ENCODE results near the gene NFIB. TPM values are rescaled to one million over a fixed set of nuclear protein-coding genes. Genes with fewer than 3 reads are reported as not detected.

The NFIB gene
- total RNA-seq, 2 experiments from 2014 or later = not detected

DNA sequence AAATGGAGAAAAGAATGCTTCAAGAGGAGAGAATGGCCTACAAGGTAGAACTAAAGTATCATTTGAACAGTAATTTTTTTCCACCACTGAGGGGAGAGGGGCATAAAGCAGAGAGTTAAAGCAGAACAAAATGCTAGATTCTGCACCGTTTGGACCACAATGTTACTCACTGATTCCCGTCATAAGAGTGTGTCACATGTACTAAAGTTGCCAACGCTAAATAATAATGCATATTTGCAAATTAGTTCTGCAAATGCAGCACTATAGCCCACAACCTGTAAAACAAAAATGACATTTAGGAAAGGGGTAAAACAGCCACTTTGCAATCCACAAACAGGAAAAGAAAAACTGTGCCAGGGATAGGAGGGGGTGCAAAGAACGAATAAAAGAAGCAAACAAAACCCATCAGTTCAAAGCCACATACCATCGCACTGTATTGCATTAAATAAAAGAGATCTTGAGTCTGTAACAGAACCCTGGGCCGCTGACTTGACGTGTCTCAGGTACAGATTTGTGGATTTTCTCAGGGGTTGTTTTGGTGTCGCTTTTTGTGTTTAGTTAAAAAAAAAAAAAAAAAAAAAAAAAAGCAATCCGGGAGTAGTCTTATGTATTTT lies 7.7 kb upstream of the NFIB start:
- Mint-ChIP-seq H3K9me3 (no peaks in the 10 kb centered on the region), H3K4me1 (peaks cover 28% of the 10 kb centered on the region), H3K36me3 (ENCODE audit: low read depth) (no peaks in the 10 kb centered on the region), H3K4me3 (peak overlapping the region; percentile 72), H3K27ac (peak overlapping the region; percentile 65), H3K27me3 (peaks cover 68% of the 10 kb centered on the region)
- DNase-seq = no peak
- ChIA-PET CTCF (no interaction called here), POLR2A (no interaction called here)

- H3K4me3 Mint-ChIP-seq = peak overlapping the region; percentile 35
- H3K27ac Mint-ChIP-seq = no peak overlapping the region
- peaks cover 2% of the 10 kb centered on the region for H3K36me3 Mint-ChIP-seq (ENCODE audit: low read depth)
- DNase-seq = no peak
- no peaks in the 10 kb centered on the region for H3K9me3 Mint-ChIP-seq
- peaks cover 33% of the 10 kb centered on the region for H3K4me1 Mint-ChIP-seq
- ChIA-PET CTCF (interaction anchor here (1.3 kb wide), 1 partner anchor 33 kb away, joined by 4 read pairs; no protein-coding TSS in a partner anchor), POLR2A (no interaction called here)
- peaks cover 69% of the 10 kb centered on the region for H3K27me3 Mint-ChIP-seq
Measured at GRCh38 chr9:14320271-14321181, 6.6 kb upstream of the NFIB start.

GRCh38 chr9:14318934-14319580 lies 5.1 kb upstream of the NFIB start:
- H3K27me3 Mint-ChIP-seq = peaks cover 72% of the 10 kb centered on the region
- no peak overlapping the region for H3K4me3 Mint-ChIP-seq
- CTCF ChIA-PET = interaction anchor here (1.3 kb wide), 1 partner anchor 34 kb away, joined by 4 read pairs; no protein-coding TSS in a partner anchor
- no peaks in the 10 kb centered on the region for H3K9me3 Mint-ChIP-seq
- DNase-seq = no peak
- POLR2A ChIA-PET = no interaction called here
- peaks cover 39% of the 10 kb centered on the region for H3K4me1 Mint-ChIP-seq
- no peak overlapping the region for H3K27ac Mint-ChIP-seq
- H3K36me3 Mint-ChIP-seq (ENCODE audit: low read depth) = peaks cover 2% of the 10 kb centered on the region

GRCh38 chr9:14318361-14318760 lies 4.4 kb upstream of the NFIB start:
- ChIA-PET CTCF (interaction anchor here (0.7 kb wide), 1 partner anchor 806 kb away, joined by 3 read pairs; no protein-coding TSS in a partner anchor), POLR2A (no interaction called here)
- Mint-ChIP-seq H3K27me3 (peaks cover 68% of the 10 kb centered on the region), H3K4me3 (no peak overlapping the region), H3K36me3 (ENCODE audit: low read depth) (peaks cover 5% of the 10 kb centered on the region), H3K4me1 (peaks cover 43% of the 10 kb centered on the region), H3K27ac (no peak overlapping the region), H3K9me3 (no peaks in the 10 kb centered on the region)
- DNase-seq = no peak

GRCh38 chr9:14317667-14318320 lies 3.9 kb upstream of the NFIB start:
- CTCF ChIA-PET = interaction anchor here (0.7 kb wide), 1 partner anchor 806 kb away, joined by 3 read pairs; no protein-coding TSS in a partner anchor
- H3K4me1 Mint-ChIP-seq = peaks cover 41% of the 10 kb centered on the region
- no peak for DNase-seq
- H3K9me3 Mint-ChIP-seq = no peaks in the 10 kb centered on the region
- H3K36me3 Mint-ChIP-seq (ENCODE audit: low read depth) = peaks cover 8% of the 10 kb centered on the region
- H3K27me3 Mint-ChIP-seq = peaks cover 68% of the 10 kb centered on the region
- H3K27ac Mint-ChIP-seq = no peak overlapping the region
- POLR2A ChIA-PET = no interaction called here
- no peak overlapping the region for H3K4me3 Mint-ChIP-seq

DNA sequence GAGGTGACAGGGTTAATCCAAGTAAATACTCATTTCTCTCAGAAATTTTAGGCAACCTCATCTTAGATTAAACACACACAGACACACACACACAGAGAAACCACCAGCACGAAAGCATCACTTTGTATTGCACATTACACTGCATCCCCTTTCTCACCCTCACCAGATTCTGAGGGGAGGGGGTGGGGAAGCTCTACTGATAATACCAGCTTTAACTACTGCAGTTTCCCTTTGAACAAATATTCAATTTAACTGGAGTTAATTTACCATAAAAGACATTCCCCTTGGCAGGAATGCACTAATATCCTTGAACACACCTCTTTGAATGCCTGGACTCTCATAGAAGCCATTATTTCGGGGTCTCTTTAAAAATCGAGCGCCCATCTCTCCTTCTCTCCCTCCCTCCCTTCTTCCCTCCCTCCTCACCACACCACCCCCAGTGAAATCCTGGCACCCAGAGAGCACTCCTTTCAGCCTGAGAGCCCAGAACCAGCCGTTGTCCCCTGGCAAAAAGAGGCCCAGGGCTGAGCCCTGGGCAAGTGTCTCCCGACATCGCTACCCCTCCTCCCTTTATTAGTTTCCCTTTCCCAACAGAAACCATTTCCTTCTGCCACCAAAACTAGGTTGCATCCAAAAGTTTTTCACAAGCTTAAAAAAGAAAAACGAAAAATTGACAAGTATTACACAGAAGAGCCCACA lies 2.8 kb upstream of the NFIB start:
- H3K4me3 Mint-ChIP-seq = no peak overlapping the region
- H3K9me3 Mint-ChIP-seq = no peaks in the 10 kb centered on the region

DNA sequence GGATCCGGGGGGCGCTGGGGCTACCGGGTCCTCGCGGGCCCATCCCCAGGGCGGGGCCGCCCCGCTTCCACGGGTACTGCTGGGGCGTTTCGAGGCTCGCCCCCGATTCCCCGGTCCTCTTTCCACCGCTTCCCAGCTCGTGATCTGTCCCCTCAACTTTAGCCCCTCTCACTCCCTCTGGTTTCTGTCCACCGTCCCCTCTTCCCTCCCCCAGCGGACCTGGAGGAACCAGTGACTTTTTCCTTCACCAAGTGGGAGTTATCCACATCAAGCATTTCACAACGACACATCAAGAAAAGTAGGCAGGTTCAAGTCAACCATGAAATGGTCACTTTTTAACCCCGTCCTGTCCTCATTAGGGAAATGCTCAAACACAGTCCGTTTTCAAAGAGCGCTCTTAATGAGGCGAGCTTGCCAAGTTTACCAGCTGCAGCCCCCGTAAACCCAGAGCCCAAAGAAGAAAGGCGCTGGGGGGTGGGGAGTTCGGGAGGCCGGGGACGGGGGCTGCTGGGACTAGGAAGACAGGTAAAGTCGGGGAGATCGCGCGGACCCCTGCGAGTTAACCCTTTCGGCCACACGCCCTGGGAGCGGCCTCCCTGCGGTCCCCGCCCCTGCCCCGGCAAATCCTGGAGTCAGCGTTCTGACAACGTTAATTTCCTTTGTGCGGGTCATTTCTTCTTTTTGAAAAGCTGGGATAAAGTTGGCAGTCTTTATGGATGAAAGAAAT lies 2.1 kb upstream of the NFIB start:
- Mint-ChIP-seq H3K36me3 (ENCODE audit: low read depth) (peaks cover 12% of the 10 kb centered on the region), H3K27ac (no peak overlapping the region), H3K4me3 (peak overlapping the region; percentile 67), H3K9me3 (no peaks in the 10 kb centered on the region), H3K27me3 (peaks cover 71% of the 10 kb centered on the region), H3K4me1 (peaks cover 34% of the 10 kb centered on the region)
- no peak for DNase-seq
- ChIA-PET POLR2A (no interaction called here), CTCF (no interaction called here)

More for the DNA sequence above, 2.8 kb upstream of the NFIB start:
- Mint-ChIP-seq H3K27ac (no peak overlapping the region), H3K36me3 (ENCODE audit: low read depth) (peaks cover 12% of the 10 kb centered on the region), H3K27me3 (peaks cover 74% of the 10 kb centered on the region), H3K4me1 (peaks cover 40% of the 10 kb centered on the region)
- ChIA-PET POLR2A (no interaction called here), CTCF (no interaction called here)
- DNase-seq = no peak

DNA sequence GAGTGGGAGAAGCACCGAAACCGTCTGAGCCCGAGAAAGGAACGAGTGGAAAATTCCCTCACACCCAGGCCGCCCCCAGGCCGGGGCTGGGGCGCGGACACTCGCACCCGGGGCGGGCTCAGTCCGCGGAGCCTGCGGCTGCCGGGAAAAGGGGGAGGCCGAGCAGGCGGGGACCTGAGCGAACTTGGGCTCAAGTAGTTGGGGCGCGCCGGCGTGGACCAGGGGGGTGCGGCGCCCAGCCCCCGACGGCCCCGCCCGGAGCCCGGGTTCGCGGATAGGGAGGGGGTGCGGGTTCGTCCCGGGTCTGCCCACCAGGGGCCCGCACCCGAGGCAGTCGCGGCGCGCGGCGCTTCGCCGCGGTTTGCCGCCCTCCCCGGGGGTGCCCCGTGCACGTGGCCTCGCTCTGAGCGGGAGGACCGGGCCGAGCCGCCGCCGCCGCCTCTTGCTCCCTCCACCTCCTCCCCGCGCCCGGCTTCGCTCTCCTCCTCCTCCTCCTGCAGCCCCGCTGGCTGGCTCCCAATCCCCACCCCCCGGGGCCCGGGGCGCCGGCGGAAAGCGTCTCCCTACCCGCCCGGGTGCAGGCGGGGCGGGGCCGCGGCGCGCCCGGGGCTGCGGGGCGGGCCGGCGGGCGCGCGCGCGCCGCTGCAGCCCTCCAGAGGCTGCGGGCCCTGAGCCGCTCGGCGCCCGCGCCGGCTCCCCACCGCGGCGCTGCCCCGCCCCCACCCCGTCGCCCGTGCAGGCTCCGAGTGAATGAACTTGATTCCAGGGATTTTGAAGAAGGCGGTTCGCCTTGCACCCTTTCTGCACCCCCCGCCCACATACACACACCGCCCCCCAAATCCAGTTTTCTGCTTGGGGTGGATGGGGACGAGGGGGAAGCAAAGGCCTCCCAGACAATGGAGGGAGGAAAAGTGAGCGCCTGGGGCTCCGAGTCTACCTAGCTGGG lies 1.3 kb upstream of the NFIB start:
- CTCF ChIA-PET = no interaction called here
- Mint-ChIP-seq H3K4me1 (peaks cover 26% of the 10 kb centered on the region), H3K4me3 (peak overlapping the region; percentile 63)

DNA sequence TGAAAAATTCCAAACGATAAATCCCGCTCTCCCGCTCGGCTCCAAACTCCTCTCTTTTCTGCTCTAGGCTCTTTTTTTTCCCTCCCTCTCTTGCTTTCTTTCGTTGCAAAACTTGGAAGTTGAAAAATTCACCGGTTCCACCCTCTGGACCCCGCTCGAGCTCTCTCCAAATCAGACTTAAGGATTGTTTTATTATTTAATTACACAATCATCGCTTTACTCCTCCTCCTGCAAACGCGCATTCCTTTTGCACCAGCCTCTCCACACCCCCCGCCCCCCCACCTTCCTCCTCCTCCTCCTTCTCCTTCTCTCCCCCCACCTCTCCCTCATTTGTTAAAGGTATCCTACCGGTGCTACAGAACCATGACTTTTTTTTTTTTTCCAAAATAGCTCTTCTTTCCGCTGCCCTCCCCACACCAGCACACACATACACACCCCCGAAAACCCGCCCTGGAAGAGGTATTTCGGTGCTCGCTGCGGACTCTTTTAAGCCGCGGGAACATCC lies 535 bp upstream of the NFIB start:
- Mint-ChIP-seq H3K27ac (no peak overlapping the region), H3K27me3 (peaks cover 67% of the 10 kb centered on the region), H3K4me3 (peak overlapping the region; percentile 63), H3K9me3 (no peaks in the 10 kb centered on the region), H3K36me3 (ENCODE audit: low read depth) (peaks cover 12% of the 10 kb centered on the region), H3K4me1 (peaks cover 26% of the 10 kb centered on the region)
- CTCF ChIA-PET = no interaction called here
- DNase-seq = no peak
- POLR2A ChIA-PET = no interaction called here

More for the DNA sequence above, 1.3 kb upstream of the NFIB start:
- DNase-seq = peak; percentile 22
- H3K9me3 Mint-ChIP-seq = no peaks in the 10 kb centered on the region
- H3K36me3 Mint-ChIP-seq (ENCODE audit: low read depth) = peaks cover 12% of the 10 kb centered on the region
- peaks cover 67% of the 10 kb centered on the region for H3K27me3 Mint-ChIP-seq
- H3K27ac Mint-ChIP-seq = no peak overlapping the region
- POLR2A ChIA-PET = no interaction called here

DNA sequence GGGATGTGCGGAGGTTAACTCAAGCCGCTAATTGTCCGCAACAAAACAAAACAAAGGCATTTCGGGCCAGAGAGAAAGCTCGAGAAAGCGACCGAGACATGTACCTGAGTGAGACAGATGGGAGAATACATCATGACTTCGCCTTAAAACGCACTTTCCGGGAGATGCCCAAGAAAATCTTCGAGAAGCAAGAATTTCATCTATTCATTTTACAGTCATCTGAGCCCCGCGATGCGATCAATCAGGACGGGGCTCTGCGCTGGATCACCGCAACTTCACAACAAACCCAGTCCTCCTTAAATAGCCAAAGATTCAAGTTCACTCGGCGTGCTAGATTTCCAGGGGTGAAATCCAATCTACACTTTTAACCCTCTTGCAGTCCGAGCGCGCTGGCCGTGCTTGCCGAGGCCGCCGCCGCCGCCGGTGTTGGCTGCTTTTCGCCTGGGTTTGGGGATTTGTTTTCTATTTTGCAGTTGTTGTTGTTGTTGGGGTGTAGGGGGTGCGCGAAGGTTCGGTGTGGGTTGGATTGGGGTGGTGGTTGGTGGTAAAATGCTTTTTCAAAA lies 482 bp downstream of the NFIB start:
- ChIA-PET CTCF (interaction anchor here (2.1 kb wide), 1 partner anchor 40 kb away, joined by 7 read pairs; no protein-coding TSS in a partner anchor), POLR2A (no interaction called here)
- Mint-ChIP-seq H3K27me3 (peaks cover 69% of the 10 kb centered on the region), H3K27ac (no peak overlapping the region), H3K9me3 (no peaks in the 10 kb centered on the region), H3K36me3 (ENCODE audit: low read depth) (peaks cover 12% of the 10 kb centered on the region), H3K4me1 (peaks cover 26% of the 10 kb centered on the region), H3K4me3 (peak overlapping the region; percentile 66)
- no peak for DNase-seq

Measured in activated CD4-positive, alpha-beta memory T cell treated with anti-CD3 and anti-CD28 coated beads, Interleukin-2, amount 10 ng/mL, durations not matched to agents 7 days and 5 days (primary cell).